ENCODE data around the gene ZNF415.

Gene ZNF415

GRCh38 chr19:53057904-53058580 lies 74.7 kb downstream of the ZNF415 start:
- DNase-seq (ENCODE audit: low read depth in 2 of 2, low spot score in 1 of 2), result no peak
